ENCODE results near the gene DOK5. TPM values are rescaled to one million over a fixed set of nuclear protein-coding genes. Genes with fewer than 3 reads are reported as not detected.

Gene DOK5
- total RNA-seq, 2 donors from 2014 or later = 0.39 TPM; not detected in 1

DNA sequence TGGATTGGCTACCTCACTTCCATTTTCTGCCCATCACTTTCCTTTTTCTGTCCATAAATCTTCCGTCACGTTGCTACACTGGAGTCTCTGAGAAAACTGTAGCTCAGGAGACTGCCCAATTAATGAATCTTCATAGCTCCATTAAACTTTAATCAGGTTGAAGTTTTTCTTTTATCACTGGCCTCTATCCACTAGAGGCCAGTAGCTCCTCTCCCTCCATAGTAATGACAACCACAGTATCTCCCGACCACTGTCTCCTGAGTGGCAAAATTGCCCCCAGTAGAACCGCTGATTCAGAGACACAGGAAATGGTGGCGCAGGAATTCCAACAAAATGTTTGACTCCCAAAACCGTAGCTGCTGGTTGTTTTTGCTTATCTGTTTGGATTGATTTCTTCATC is 18.4 kb upstream of the DOK5 start:
- Mint-ChIP-seq H3K27me3 (peaks cover 3 to 11% of the 10 kb centered on the region in 2 donors), H3K9me3 (peaks cover 3% of the 10 kb centered on the region), H3K36me3 (no peaks in the 10 kb centered on the region), H3K4me3 (no peak overlapping the region), H3K4me1 (ENCODE audit: low read depth in 2 of 2) (no peaks in the 10 kb centered on the region), H3K27ac (no peak overlapping the region)
- ATAC-seq (no peak), DNase-seq (ENCODE audit: low spot score) (no peak)

DNA sequence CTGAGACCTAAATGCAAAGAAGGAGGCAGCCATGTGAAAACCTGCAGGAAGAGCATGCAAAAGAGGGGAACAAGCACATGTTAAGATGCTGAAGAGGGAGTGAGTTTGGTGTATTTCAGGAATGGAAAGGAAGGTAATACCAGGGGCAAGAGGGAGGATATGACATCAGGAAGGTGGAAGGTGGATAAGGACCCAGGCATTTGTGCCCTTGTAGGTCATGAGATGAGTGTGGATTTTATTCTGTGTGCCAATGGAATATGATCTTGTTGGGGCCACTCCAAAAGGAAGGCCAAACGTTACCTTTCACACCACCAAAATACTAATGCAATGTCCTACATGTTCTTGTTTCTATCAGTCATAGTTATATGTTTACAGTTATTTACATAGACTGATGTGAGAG is 17.2 kb upstream of the DOK5 start:
- no peaks in the 10 kb centered on the region for H3K4me1 Mint-ChIP-seq (ENCODE audit: low read depth in 2 of 2)
- no peaks in the 10 kb centered on the region for H3K36me3 Mint-ChIP-seq
- DNase-seq (ENCODE audit: low spot score) (no peak), ATAC-seq (no peak)
- no peak overlapping the region for H3K27ac Mint-ChIP-seq
- H3K27me3 Mint-ChIP-seq = peaks cover 3 to 11% of the 10 kb centered on the region in 2 donors
- no peaks in the 10 kb centered on the region for H3K9me3 Mint-ChIP-seq
- H3K4me3 Mint-ChIP-seq = no peak overlapping the region

DNA sequence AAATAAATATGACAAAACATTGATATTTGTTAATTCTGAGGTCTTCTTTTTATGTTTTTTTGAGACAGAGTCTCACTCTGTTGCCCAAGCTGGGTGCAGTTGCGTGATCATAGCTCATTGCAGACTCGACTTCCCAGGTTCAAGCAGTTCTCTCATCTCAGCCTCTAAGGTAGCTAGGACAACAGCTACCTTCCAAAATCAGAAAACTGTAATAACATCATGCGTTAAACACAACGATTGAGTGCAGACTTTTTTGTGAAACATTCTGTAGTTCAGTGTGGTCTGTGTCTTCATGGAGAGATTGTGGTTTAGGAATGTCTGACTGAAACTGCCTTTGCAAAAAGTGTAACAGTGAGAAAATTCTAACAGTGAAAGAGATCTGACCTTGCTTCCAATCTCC is 16.1 kb upstream of the DOK5 start:
- H3K9me3 Mint-ChIP-seq = no peaks in the 10 kb centered on the region
- no peak overlapping the region for H3K27ac Mint-ChIP-seq
- DNase-seq (ENCODE audit: low spot score) (no peak), ATAC-seq (no peak)
- no peaks in the 10 kb centered on the region for H3K36me3 Mint-ChIP-seq
- peaks cover 3 to 11% of the 10 kb centered on the region in 2 donors for H3K27me3 Mint-ChIP-seq
- no peaks in the 10 kb centered on the region for H3K4me1 Mint-ChIP-seq (ENCODE audit: low read depth in 2 of 2)
- no peak overlapping the region for H3K4me3 Mint-ChIP-seq

DNA sequence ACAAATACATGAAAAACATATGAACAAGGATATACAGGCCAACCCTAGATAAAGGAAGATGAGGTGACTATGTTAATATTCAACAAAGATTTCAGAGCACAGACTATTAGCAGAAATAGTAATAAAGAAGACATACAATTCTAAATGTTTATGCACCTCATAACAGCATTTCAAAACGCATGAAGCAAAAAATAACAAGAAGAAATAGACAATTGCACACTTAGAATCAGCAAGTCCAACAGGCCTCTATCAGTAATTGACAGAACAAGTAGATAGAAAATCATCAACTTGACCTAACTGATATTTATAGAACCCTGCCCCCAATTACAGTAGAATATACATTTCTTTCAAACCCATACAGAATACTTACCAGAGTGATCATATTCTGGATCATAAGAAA is 11.4 kb upstream of the DOK5 start:
- no peaks in the 10 kb centered on the region for H3K36me3 Mint-ChIP-seq
- H3K27me3 Mint-ChIP-seq = peaks cover 0 to 4% of the 10 kb centered on the region in 2 donors
- H3K4me1 Mint-ChIP-seq (ENCODE audit: low read depth in 2 of 2) = no peaks in the 10 kb centered on the region
- H3K27ac Mint-ChIP-seq = no peak overlapping the region
- DNase-seq (ENCODE audit: low spot score) (no peak), ATAC-seq (no peak)
- H3K4me3 Mint-ChIP-seq = no peak overlapping the region
- no peaks in the 10 kb centered on the region for H3K9me3 Mint-ChIP-seq

DNA sequence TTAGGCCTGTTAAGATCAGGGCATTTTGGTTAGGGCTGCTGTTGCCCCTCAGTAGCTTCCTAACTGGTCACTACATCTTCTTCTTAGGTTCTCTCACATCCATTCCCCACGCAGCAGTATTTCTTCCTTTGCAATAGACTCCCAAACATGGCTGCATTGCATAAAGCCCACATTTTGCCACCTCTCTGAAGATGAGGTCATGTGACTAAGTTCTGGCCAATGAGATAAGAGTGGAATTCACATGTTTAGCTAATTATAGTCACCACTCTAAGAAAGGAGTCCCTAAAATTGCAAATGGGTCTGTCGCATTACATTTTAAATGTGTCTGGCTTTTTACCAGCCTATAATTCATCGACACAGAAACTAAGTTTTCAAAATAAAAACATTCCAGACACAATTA is 9.3 kb upstream of the DOK5 start:
- Mint-ChIP-seq H3K4me3 (no peak overlapping the region), H3K36me3 (no peaks in the 10 kb centered on the region), H3K27ac (no peak overlapping the region), H3K27me3 (peaks cover 4 to 6% of the 10 kb centered on the region in 2 donors), H3K4me1 (ENCODE audit: low read depth in 2 of 2) (no peaks in the 10 kb centered on the region), H3K9me3 (no peaks in the 10 kb centered on the region)
- DNase-seq (ENCODE audit: low spot score) = no peak
- ATAC-seq = no peak

DNA sequence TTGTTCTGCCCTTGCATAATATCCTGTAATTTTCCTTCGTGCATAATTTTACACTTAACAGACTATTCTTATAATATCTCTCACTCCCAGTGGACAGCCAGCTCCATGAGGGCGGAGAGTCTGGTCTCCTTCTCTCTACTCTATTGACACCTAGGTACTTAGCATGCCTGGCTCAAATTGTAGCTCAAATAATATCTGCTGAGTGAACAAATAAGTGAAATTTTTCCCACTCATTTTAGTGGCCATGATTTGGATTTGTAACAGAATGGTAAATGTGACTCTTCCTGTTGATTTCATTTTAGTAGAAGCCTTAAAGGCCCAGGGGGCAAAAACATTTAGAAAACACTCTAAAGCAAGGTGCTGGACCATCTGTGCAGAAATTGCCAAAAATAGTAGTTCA is 7.8 kb upstream of the DOK5 start:
- H3K4me3 Mint-ChIP-seq = no peak overlapping the region
- ATAC-seq (no peak), DNase-seq (ENCODE audit: low spot score) (no peak)
- no peaks in the 10 kb centered on the region for H3K36me3 Mint-ChIP-seq
- H3K27ac Mint-ChIP-seq = no peak overlapping the region
- H3K4me1 Mint-ChIP-seq (ENCODE audit: low read depth in 2 of 2) = no peaks in the 10 kb centered on the region
- peaks cover 6% of the 10 kb centered on the region in 2 donors for H3K27me3 Mint-ChIP-seq
- no peaks in the 10 kb centered on the region for H3K9me3 Mint-ChIP-seq

DNA sequence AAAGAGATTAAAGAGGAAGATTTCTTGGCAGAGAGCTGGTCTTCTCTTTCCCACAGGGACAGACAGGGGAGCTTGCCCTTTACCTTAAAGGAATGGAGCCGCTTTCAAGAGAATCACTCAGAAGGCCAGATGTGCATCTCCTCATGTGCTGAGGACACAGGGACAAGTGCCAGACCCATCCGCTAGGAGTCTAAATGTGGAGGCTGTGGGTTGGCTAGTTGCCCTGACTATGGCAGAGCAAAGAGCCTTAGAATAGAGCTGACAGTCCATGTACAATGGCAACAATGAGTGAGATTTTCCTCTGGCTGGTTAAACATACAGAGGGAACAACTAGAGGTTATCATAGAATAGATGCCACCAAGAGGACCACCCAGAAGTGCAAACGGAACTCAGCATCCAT is 7.3 kb upstream of the DOK5 start:
- Mint-ChIP-seq H3K36me3 (no peaks in the 10 kb centered on the region), H3K4me1 (ENCODE audit: low read depth in 2 of 2) (no peaks in the 10 kb centered on the region), H3K4me3 (no peak overlapping the region), H3K27ac (no peak overlapping the region), H3K9me3 (no peaks in the 10 kb centered on the region), H3K27me3 (peaks cover 6% of the 10 kb centered on the region in 2 donors)
- DNase-seq (ENCODE audit: low spot score) (no peak), ATAC-seq (no peak)

DNA sequence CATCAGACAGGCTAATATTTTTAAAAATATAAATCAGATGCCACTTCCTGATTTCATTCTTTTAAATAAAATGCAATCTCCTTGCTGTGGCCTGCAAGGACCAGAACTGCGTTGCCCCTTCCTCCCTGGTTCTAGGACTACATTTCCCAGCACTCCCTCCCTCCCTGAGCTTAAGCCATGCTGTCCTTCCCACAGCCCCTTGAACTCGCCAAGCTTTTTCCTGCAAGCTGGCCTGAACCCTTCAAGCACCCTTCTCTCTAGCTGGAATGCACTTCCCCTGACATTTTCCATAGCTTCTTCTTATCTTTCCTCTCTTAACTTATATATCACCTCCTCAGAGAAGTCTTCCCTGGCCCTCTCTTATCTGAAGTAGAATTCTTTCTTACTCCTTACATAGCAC is 6.1 kb upstream of the DOK5 start:
- H3K9me3 Mint-ChIP-seq = no peaks in the 10 kb centered on the region
- H3K27ac Mint-ChIP-seq = no peak overlapping the region
- no peak for ATAC-seq
- H3K27me3 Mint-ChIP-seq = peaks cover 15 to 18% of the 10 kb centered on the region in 2 donors
- no peaks in the 10 kb centered on the region for H3K36me3 Mint-ChIP-seq
- no peaks in the 10 kb centered on the region for H3K4me1 Mint-ChIP-seq (ENCODE audit: low read depth in 2 of 2)
- no peak overlapping the region for H3K4me3 Mint-ChIP-seq
- DNase-seq (ENCODE audit: low spot score) = no peak

DNA sequence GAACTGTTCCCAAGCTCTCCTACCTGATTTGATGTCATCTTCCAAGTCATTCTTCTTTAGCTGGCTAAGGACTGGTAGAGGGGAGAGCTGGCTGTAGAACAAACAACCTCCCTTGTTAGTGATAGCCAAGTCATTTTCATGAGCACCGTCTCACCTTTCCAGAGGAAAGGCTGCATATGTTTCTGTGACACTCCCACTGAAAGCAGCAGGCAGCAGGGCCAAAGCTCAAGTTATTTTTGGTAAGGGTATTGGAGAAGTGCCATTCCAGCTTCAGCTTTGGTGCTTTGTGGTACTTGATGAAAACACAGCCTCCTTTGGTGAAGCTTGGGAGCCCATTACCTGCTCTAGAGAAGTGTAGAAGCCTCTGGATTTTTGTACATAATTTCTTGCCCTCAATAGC is 5.4 kb upstream of the DOK5 start:
- Mint-ChIP-seq H3K4me1 (ENCODE audit: low read depth in 2 of 2) (no peaks in the 10 kb centered on the region), H3K27me3 (peaks cover 22 to 24% of the 10 kb centered on the region in 2 donors), H3K4me3 (no peak overlapping the region), H3K36me3 (peaks cover 4% of the 10 kb centered on the region), H3K9me3 (peaks cover 2% of the 10 kb centered on the region), H3K27ac (no peak overlapping the region)
- DNase-seq (ENCODE audit: low spot score) = no peak
- ATAC-seq = no peak

DNA sequence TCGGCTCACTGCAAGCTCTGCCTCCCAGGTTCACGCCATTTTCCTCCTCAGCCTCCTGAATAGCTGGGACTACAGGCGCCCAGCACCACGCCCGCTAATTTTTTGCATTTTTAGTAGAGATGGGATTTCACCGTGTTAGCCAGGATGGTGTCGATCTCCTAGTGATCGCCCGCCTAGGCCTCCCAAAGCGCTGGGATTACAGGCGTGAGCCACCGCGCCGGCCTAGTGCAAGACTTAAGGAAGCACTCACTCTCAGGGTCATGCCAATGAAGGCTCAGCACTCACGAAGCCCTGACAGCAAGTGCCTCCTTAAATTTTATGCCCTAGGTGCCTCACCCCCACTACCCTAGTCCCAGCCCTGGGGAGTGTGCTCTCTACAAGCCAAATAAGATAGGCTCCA is 4.7 kb upstream of the DOK5 start:
- peaks cover 24 to 25% of the 10 kb centered on the region in 2 donors for H3K27me3 Mint-ChIP-seq
- DNase-seq (ENCODE audit: low spot score) (no peak), ATAC-seq (no peak)
- H3K36me3 Mint-ChIP-seq = peaks cover 4% of the 10 kb centered on the region
- H3K9me3 Mint-ChIP-seq = peaks cover 2% of the 10 kb centered on the region
- no peak overlapping the region for H3K4me3 Mint-ChIP-seq
- no peaks in the 10 kb centered on the region for H3K4me1 Mint-ChIP-seq (ENCODE audit: low read depth in 2 of 2)
- H3K27ac Mint-ChIP-seq = no peak overlapping the region

DNA sequence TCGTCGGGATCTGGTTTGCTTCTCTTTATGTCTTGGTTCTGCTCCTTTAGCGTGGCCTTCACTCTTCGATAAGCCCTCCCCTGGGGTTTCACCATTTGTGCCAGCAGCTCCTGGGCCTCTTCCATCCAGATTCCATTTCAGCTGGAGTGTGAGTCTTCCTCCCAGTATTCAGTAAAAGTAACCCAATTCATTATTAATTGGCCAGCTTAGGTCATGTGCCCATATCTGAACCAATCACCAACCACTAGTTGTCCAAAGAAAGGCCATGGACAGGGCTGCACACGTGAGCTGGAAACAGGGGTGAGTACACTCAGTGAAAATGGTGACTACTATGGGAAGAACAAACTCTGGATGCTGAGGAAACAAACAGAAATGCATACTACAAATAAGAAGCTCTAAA is 2.8 kb upstream of the DOK5 start:
- DNase-seq (ENCODE audit: low spot score) (no peak), ATAC-seq (no peak)
- H3K9me3 Mint-ChIP-seq = peaks cover 2% of the 10 kb centered on the region
- peaks cover 4% of the 10 kb centered on the region for H3K36me3 Mint-ChIP-seq
- H3K27ac Mint-ChIP-seq = no peak overlapping the region
- peaks cover 39 to 43% of the 10 kb centered on the region in 2 donors for H3K27me3 Mint-ChIP-seq
- no peak overlapping the region for H3K4me3 Mint-ChIP-seq
- H3K4me1 Mint-ChIP-seq (ENCODE audit: low read depth in 2 of 2) = no peaks in the 10 kb centered on the region

DNA sequence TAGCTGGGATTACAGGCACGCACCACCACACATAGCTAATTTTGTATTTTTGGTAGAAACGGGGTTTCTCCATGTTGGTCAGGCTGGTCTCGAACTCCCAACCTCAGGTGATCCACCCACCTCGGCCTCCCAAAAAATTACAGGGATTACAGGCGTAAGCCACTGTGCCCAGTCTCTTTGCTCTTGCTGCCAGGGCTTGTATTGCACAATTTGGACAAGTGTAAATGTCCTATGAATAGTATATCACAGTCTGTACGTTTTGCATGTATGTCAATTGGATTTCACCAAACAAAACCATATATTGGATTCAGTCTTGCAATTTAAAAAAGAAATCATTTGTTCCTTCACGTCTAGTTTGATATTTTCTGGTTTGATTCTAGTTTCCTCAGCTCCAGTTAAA is 2.1 kb upstream of the DOK5 start:
- Mint-ChIP-seq H3K4me1 (ENCODE audit: low read depth in 2 of 2) (no peaks in the 10 kb centered on the region), H3K9me3 (peaks cover 2% of the 10 kb centered on the region), H3K27me3 (peaks cover 40 to 50% of the 10 kb centered on the region in 2 donors), H3K4me3 (no peak overlapping the region), H3K27ac (no peak overlapping the region), H3K36me3 (peaks cover 4% of the 10 kb centered on the region)
- ATAC-seq (no peak), DNase-seq (ENCODE audit: low spot score) (no peak)

DNA sequence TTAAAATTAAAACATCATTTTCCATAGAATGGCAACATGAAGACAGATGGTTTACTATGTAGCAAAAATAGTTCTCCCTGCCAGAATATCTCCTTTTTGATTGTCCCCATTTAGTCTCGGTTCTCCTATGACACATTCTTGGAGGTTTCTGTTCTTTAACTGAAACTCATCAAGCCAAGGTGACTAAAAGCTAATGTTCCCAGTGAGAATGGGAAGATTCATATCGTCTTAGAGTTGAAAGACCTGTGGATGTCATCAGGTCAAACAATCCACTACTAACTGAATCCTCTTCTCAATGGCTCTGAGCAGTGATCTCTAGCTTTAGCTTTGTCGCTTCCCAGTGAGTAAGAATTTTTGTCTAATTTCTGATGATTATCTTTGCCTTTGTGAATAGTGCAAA is 1.3 kb upstream of the DOK5 start:
- no peak for ATAC-seq
- Mint-ChIP-seq H3K36me3 (peaks cover 4% of the 10 kb centered on the region), H3K9me3 (peaks cover 2% of the 10 kb centered on the region)

DNA sequence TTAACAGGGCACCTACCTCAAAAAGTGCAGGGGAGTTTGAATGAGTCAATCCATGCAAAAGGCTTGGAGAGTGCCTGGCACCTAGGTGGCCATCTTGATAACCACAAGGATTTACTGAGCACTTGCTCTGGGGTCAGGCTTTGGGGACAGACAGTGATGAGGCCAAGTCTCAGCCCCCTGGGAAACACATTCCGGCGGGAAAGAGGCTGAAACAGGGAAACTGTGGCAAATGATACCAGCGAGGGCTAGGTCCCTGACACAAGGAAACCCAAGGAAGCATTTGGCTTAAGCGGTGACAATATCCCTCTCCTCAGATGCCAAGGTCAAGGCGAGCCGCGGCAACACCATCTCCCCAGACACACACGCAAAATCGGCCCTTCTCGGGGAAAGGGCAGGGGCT is 527 bp upstream of the DOK5 start:
- Mint-ChIP-seq H3K27me3 (peaks cover 45 to 54% of the 10 kb centered on the region in 2 donors), H3K36me3 (peaks cover 4% of the 10 kb centered on the region), H3K4me1 (ENCODE audit: low read depth in 2 of 2) (no peaks in the 10 kb centered on the region), H3K4me3 (no peak overlapping the region), H3K27ac (no peak overlapping the region), H3K9me3 (peaks cover 2% of the 10 kb centered on the region)
- no peak for ATAC-seq
- DNase-seq (ENCODE audit: low spot score) = no peak

More for the DNA sequence above, 1.3 kb upstream of the DOK5 start:
- no peak for DNase-seq (ENCODE audit: low spot score)
- Mint-ChIP-seq H3K27ac (no peak overlapping the region), H3K27me3 (peaks cover 40 to 53% of the 10 kb centered on the region in 2 donors), H3K4me1 (ENCODE audit: low read depth in 2 of 2) (no peaks in the 10 kb centered on the region), H3K4me3 (no peak overlapping the region)

DNA sequence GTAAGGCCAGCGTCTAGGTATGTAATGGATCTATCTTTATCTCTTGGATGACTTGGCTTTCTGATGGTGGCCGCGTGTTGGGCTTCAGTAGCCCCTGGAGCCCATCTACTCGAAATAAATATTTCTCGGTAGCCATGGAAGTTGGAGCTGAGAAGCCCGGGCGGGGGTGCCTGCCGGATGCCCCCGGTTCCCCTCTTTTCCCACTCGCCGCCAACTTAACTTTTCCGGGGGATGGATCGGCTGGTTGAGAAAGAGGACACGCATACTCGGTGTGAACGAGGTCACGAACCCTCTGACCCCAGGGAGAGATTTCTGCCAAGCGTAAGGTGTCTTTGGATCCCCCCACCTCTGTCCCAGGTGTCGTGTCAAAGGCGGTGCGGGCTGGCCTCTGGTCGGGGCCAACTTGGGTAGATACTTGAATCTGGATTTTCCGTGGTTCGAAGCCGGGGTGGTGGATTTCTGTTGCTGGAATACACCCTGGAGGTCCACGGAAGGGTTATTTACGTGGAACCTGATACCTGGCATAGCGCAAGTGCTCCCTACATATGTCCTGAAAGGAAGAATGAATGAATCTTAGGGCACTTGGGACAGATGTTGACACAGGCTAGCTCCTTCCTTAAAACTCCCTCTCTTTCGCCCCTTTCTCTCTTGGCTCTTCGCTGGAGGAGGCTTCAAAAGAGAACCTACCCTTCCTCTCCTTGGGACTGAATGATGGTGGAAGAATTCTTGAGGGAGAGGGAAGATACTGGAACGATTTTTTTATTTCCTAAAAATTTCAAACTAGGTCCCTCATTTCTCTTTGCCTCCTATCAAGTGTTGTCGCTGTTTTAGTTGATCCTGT is 996 bp downstream of the DOK5 start:
- H3K9me3 Mint-ChIP-seq = peaks cover 2% of the 10 kb centered on the region
- H3K4me1 Mint-ChIP-seq (ENCODE audit: low read depth in 2 of 2) = no peaks in the 10 kb centered on the region
- no peak for ATAC-seq
- H3K27ac Mint-ChIP-seq = no peak overlapping the region
- H3K4me3 Mint-ChIP-seq = no peak overlapping the region
- peaks cover 51 to 66% of the 10 kb centered on the region in 2 donors for H3K27me3 Mint-ChIP-seq
- no peak for DNase-seq (ENCODE audit: low spot score)
- H3K36me3 Mint-ChIP-seq = peaks cover 4% of the 10 kb centered on the region

Data from natural killer cell treated with Interleukin-12 subunit alpha and Interleukin-12 subunit beta and Interleukin-15 and Interleukin-18, amount 100 ng/mL, for 72 hours (primary cell).